ENCODE measurements around the gene NOP9.

GRCh38 chr14:24292118-24292807 lies 7.4 kb upstream of the NOP9 start:
- TF ChIP-seq SUZ12 (IDR thresholded peaks at IDR 0.05; ENCODE audit: extremely low read depth, insufficient read depth, insufficient read length) (no peak), ZNF274 (IDR thresholded peaks at IDR 0.05; ENCODE audit: low read depth, low read length) (no peak)

Measured in NT2/D1 (cell line).